Breast epithelium (tissue), 4 donors: Measurements from ENCODE around the gene DNAJC21. TPM values are rescaled to one million over a fixed set of nuclear protein-coding genes. Genes with fewer than 3 reads are reported as not detected.
A peak's percentile ranks its signal among the peaks of the same experiment; 100 is the strongest.

Experiments used
- DNase-seq, 2 donors: peaks; one replicate each; pipeline ENCODE4 v3.0.0-alpha.2; 2019; ENCODE audit warnings: low spot score in 2 of 2
- H3K27ac ChIP-seq, 2 donors: fragments of 200-600 bp; sonication (generic) in 1 of 2; one replicate each; pipeline ENCODE4 v1.5.1; 2016 to 2019; ENCODE audit warnings: mild to moderate bottlenecking in 1 of 2
- H3K27me3 ChIP-seq, 2 donors: fragments of 200-600 bp; sonication (generic) in 1 of 2; one replicate each; pipeline versions ENCODE4 v1.5.1 to v1.6.0; 2017 to 2019; ENCODE audit warnings: control low read depth in 1 of 2, mild to moderate bottlenecking in 1 of 2
- H3K36me3 ChIP-seq: fragments of 200-600 bp; one replicate; pipeline ENCODE4 v1.5.1; 2019
- H3K4me1 ChIP-seq, 2 donors: fragments of 200-600 bp; sonication (generic); one replicate each; pipeline ENCODE4 v1.5.1; 2016 to 2019; ENCODE audit warnings: control low read depth in 1 of 2
- H3K4me3 ChIP-seq, 3 donors: fragments of 200-600 bp; sonication (generic); 1 replicate in 2 of 3; 2 replicates in 1 of 3; pipeline ENCODE4 v1.5.1; 2016 to 2019; ENCODE audit warnings: mild to moderate bottlenecking in 3 of 3, moderate library complexity in 2 of 3
- H3K9me3 ChIP-seq, 2 donors: fragments of 200-600 bp; sonication (generic) in 1 of 2; one replicate each; pipeline ENCODE4 v1.5.1; 2016 to 2019; ENCODE audit warnings: control low read depth in 1 of 2
- CTCF ChIP-seq, 3 donors: fragments of 450-650 bp; IDR thresholded peaks; one replicate each; pipeline ENCODE4 v1.5.1; 2016 to 2017; ENCODE audit warnings: antibody characterized with exemption in 3 of 3, mild to moderate bottlenecking in 3 of 3, moderate library complexity in 3 of 3
- POLR2A ChIP-seq: fragments of 450-650 bp; IDR thresholded peaks from one replicate; pipeline ENCODE4 v1.6.1; 2016; ENCODE audit warnings: antibody characterized with exemption, mild to moderate bottlenecking, moderate library complexity
- POLR2AphosphoS5 ChIP-seq, 3 donors: sonication (generic); formaldehyde crosslinking; IDR thresholded peaks; one replicate each; pipeline ENCODE4 v1.6.1; 2017; ENCODE audit warnings: antibody characterized with exemption in 3 of 3
- intact Hi-C: fragments of 100-400 bp; cut with DNase I; formaldehyde crosslinking; loops from one replicate; pipeline ENCODE4 v1.15.1; 2023; ENCODE audit warnings: low total_unique reads
- total RNA-seq, 3 donors: library from RNA; depleted of rRNA; stranded (reverse); fragments of >200 nt; gene quantifications; one replicate each; pipeline ENCODE4 v1.1.0, GENCODE V29; 2016

The DNAJC21 gene
- 10 to 100 TPM; 33.8 to 39.8 (median 36.9) TPM for total RNA-seq

- intact Hi-C loops, result no loop called here
- H3K27ac ChIP-seq, result peak within 1 kb of the TSS; percentile 95 to 99
- no peaks in the 10 kb centered on the region for H3K27me3 ChIP-seq
- H3K4me3 ChIP-seq, result peak within 1 kb of the TSS; percentile 87 to 99 (median 94)
- DNase-seq, result peak; percentile 96
- no peaks in the 10 kb centered on the region for H3K9me3 ChIP-seq
- H3K36me3 ChIP-seq, result no peaks in the 10 kb centered on the region
- peak; percentile 8 to 27 (median 15) for TF ChIP-seq POLR2AphosphoS5 (IDR thresholded peaks at IDR 0.05)
- TF ChIP-seq CTCF (IDR thresholded peaks at IDR 0.05), result no peak
- H3K4me1 ChIP-seq, result peaks cover 0 to under 1% of the 10 kb centered on the region in 2 donors
Measured at GRCh38 chr5:34929134-34929719, at the start of gene DNAJC21. DNAJC21 (plus strand) TSS chr5:34929559; CDS start chr5:34929820, 261 bp downstream.

- H3K27me3 ChIP-seq, result no peaks in the 10 kb centered on the region
- intact Hi-C loops, result no loop called here
- TF ChIP-seq POLR2A, result no peak
- TF ChIP-seq POLR2AphosphoS5 (IDR thresholded peaks at IDR 0.05), result no peak
- TF ChIP-seq CTCF (IDR thresholded peaks at IDR 0.05), result no peak
- peaks cover 0 to 8% of the 10 kb centered on the region in 2 donors for H3K9me3 ChIP-seq
- H3K4me1 ChIP-seq, result no peaks in the 10 kb centered on the region
- DNase-seq, result no peak
- no peak overlapping the region for H3K4me3 ChIP-seq
- no peaks in the 10 kb centered on the region for H3K36me3 ChIP-seq
- H3K27ac ChIP-seq, result no peak overlapping the region
Measured at GRCh38 chr5:34881246-34881645, 48.1 kb upstream of the DNAJC21 start.

GRCh38 chr5:34886392-34887119 is 42.8 kb upstream of the DNAJC21 start:
- no peak for TF ChIP-seq POLR2AphosphoS5 (IDR thresholded peaks at IDR 0.05)
- no peak for TF ChIP-seq POLR2A
- TF ChIP-seq CTCF (IDR thresholded peaks at IDR 0.05), result no peak
- no peak for DNase-seq

GRCh38 chr5:34889394-34889793 is 40.0 kb upstream of the DNAJC21 start:
- Histone ChIP-seq H3K27ac (no peak overlapping the region), H3K4me3 (no peak overlapping the region), H3K9me3 (no peaks in the 10 kb centered on the region), H3K36me3 (no peaks in the 10 kb centered on the region), H3K4me1 (no peaks in the 10 kb centered on the region), H3K27me3 (no peaks in the 10 kb centered on the region)
- intact Hi-C loops, result no loop called here
- TF ChIP-seq POLR2A (no peak), POLR2AphosphoS5 (IDR thresholded peaks at IDR 0.05) (no peak), CTCF (IDR thresholded peaks at IDR 0.05) (no peak)
- no peak for DNase-seq

More at GRCh38 chr5:34886392-34887119, 42.8 kb upstream of the DNAJC21 start:
- Histone ChIP-seq H3K4me3 (no peak overlapping the region), H3K36me3 (no peaks in the 10 kb centered on the region), H3K27me3 (no peaks in the 10 kb centered on the region), H3K9me3 (no peaks in the 10 kb centered on the region), H3K4me1 (no peaks in the 10 kb centered on the region), H3K27ac (no peak overlapping the region)
- intact Hi-C loops, result no loop called here

- Histone ChIP-seq H3K27me3 (no peaks in the 10 kb centered on the region), H3K9me3 (no peaks in the 10 kb centered on the region), H3K4me3 (no peak overlapping the region), H3K36me3 (no peaks in the 10 kb centered on the region), H3K4me1 (no peaks in the 10 kb centered on the region), H3K27ac (no peak overlapping the region)
- no peak for DNase-seq
- intact Hi-C loops, result loop anchor here (5.0 to 10.0 kb wide), 2 partner anchors 225 to 407 kb away; no protein-coding TSS in a partner anchor
- TF ChIP-seq CTCF (IDR thresholded peaks at IDR 0.05) (no peak), POLR2A (no peak), POLR2AphosphoS5 (IDR thresholded peaks at IDR 0.05) (peak in 2 of 3 donors; percentile 39 to 75)
Measured at GRCh38 chr5:34891981-34892380, 37.4 kb upstream of the DNAJC21 start.
